Measurements from ENCODE around the gene DMAP1.

Gene DMAP1

DNA sequence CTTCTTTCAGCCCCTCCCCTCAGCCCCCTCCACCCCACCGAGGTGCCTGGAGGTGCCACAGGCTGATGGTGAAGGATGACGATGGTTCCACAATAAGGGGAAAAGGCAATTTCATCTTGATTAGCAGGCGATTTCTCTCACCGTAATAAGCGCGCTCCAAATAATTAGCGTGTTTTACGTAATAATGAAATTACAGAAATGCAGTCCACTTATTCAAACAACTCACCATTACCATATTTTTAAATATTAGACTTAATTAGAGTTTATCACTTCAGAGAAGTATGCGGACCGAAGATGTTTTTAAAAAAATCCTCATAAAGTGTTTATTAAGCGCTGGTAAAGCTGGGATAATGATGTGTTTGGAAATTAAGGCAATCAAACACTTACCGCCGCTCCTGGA is 14.9 kb downstream of the DMAP1 start:
- no peak for DNase-seq (ENCODE audit: low read depth)

DNA sequence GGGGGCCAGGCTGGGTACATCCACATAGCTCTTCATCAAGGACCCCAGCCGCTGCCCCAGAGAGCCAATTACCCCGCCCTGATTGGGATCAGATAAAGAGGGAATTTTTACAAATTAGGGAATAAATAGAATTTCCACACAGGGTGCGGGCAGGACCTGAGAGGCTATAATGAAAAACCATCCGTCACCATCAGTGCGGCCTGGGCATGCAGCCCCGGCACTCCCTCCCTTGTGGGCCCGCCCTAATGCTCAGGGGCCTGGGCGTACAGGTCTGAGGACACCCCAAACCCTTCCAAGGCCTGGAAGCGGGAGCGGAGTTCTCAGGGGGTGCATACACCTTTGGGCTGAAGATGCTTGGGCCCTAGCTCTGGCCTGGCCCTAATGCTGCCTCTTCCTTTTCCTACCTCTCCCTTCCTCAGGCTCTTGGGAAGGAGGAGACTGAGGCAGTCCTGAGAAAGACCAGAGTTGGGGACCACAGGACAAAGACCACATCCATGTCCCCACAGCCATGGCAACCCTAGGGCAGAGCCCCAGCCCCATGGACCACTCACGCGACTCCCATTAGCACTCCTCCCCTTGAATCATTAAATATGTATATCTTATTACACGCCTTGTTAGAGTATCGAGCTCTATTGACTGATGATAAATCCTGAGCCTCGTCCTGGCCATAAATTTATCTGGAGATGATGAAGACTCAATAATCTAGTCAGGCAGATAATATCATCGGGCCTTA is 16.3 kb downstream of the DMAP1 start:
- no peak for DNase-seq (ENCODE audit: low read depth)

DNA sequence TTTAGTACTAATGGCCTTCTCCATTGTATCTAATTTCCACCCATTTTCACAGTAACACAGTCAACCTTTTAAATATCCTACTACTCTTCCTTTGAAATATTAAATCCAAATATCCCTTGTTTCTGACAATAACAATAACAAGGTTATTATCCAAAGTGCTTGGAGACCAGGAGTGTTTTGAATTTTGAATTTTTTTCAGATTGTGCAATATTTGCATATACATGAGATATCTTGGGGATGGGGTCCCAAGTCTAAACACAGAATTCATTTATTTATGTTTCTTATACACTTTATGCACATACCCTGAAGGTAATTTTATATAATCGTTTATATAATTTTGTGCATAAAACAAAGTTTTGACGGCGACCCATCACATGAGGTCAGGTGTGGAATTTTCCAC is 17.5 kb downstream of the DMAP1 start:
- DNase-seq (ENCODE audit: low read depth) = no peak

DNA sequence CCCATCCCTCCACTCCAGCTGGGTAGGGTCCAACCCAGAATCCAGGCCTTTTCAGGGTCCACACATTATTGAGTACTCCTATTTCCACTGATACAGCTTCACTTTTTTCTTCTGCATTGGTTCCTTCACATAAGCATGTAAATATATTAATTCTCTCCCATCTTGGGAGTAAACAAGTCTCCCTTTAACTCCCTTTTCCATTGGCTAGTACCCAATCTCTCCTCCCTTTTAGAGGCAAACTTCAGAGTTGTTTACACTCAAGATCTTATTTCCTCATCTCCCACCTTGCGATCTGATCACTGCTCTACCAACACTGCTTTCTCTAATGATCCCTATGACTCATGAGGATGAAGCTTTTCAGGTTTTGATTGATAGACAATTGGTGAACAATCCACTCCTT is 20.3 kb downstream of the DMAP1 start:
- DNase-seq (ENCODE audit: low read depth) = no peak

DNA sequence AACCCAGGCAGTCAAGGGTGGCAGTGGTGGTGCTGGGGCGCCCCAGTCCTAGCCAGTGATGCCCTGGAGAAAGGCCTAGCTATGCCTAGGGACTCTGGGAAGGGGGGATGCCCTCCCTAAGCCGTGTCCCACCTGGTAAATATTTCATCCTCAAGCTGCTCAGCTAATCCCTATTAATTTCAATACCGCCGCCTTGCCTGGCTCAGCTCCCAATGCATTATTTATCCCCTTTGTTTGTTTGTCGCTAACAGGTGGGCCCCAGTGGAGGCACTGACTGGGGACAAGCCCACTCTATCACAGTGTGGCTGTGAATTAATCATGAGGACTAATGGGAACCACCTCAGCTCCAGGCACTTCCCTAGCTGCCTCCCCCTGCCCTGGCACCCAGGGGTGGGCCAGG is 22.5 kb downstream of the DMAP1 start:
- DNase-seq (ENCODE audit: low read depth) = no peak

DNA sequence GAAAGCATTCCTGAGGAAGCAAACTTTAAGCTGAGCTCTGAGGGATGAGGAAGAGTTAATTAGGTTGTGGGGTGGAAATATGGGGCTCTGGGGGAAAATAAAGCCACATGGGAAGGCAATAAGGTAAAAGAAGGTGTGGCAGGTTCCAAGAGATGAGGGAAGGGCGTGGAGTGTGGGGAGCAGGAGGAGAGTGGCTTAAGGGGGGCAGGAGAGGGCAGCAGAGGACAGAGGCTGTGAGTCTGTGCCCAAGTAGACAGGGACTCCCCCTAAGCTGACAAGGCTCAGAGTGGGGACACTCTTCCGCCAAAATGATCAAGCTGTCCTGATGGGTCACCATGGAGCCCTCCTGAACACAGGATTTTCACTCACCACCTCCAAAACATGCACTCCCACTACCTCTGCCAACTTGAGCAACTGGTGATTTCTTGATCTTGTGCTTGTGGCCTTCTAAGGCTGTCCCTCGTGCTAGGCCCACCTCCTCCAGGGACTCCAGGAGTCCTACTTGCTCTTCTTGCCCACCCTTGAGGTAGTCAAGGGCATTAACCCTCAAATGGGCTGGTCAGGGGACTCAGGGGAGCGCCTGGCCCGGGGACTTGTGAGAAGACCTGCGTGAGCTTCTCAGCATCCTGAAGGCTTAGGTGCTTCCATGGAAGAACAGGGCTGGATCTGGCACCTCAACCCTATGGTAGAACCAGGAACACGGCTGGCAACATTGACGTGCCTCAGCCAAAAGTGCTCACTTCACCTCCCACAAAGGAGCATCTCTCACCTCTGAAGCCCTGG is 23.4 kb downstream of the DMAP1 start:
- DNase-seq (ENCODE audit: low read depth) = no peak

DNA sequence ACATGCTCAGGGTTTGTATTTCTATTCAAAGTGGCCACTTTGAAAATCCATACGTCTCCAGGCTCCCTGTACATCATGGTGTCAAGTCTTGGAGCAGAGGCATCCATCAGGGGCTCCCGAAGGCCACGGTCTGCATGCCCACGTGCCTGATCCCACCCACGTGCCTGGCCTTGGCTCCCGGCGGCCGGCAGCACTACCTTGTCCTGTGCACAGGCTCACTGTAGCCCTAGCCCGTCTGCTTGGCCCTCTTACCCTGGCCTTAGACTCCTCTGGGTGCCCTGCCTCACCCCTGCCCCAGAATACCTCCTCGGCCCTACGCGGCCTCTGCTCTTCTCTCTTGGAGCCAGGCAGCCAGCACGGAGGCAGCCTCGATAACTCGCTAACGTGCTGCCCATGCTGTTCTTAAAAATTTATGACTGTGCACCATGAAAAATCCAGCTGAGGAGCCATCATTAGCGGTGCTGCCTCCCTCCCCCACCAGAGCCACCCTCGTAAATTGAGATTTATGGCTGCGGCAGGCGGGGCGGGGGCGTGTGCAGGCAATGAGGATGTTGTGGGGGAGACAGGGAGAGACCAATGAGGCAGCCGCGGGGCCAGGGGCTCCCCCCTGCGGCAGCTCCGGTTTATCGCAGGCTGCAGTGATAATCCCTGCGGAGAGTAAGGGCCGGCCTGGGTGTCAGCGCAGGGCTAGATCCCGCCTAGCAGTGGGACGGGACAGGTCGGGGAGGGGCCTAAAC is 24.6 kb downstream of the DMAP1 start:
- DNase-seq (ENCODE audit: low read depth) = peak; percentile 19

DNA sequence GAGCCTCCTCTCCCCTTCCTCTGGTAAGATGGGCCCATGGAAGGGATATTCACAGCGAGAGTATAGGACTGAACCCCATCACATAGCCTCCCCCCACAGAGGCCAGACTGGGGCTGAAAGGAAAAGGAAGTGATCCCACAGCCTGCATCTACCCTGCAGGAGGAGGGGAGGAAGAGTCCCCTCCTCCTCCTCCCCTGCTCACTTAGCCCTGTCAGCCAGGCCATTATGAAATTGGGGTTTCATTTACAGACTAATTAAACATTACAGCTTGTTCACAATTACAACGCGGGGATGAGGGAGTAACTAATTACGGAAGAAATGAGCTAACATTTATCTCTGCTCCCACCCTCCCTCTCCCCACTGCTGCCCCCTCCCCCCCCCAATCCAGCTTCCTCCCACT is 25.4 kb downstream of the DMAP1 start:
- DNase-seq (ENCODE audit: low read depth) = no peak

DNA sequence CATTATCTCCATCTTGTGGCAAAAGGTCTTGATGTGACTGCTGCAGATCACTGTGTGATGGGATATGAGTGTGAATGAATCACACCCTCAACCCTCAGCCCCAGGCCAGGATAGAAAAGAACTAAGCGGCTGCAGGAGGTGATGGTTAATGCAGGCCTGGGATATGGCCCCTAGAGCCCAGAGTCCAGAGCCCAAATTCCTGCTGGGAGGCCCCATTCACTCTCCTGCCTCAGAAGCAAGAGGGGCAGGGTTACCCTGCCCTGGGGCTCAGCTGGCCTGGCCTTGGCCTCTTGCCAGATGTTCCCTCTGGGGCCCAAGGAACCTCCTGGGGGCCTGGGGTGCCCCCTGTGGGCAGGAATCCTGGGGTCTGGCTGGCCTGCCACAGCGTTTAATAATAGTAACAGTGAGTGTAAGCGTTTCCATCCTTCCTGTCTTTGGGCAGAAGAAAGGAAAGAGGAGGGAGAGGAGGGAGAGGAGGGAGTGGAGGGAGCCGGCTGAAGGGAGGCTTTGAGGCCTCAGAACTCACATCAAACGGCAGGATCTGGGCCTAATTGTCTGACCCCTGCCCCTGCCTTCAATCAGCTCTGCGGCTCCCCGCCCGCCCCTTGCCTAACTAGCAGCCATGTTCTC is 26.2 kb downstream of the DMAP1 start:
- no peak for DNase-seq (ENCODE audit: low read depth)

DNA sequence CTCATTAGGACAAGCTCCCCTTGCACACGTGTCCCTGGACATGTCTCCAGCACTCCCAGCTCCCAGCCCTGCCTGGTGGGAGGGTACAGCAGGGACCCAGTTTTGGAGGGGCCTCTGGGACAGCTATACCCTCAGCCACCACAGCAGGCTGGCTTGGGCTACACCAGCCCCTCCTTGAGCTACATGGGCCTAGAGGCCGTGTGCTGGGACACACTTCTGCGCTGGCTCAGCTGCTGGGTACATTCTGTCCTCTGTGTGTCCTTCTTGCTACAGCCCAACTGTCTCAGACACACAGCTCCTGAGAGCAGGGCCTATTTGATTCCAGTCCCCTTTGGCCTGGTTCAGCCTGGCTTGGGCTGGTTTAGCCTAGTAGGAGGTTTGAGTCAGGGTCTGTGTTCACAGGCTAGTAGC is 26.7 kb downstream of the DMAP1 start:
- no peak for DNase-seq (ENCODE audit: low read depth)

DNA sequence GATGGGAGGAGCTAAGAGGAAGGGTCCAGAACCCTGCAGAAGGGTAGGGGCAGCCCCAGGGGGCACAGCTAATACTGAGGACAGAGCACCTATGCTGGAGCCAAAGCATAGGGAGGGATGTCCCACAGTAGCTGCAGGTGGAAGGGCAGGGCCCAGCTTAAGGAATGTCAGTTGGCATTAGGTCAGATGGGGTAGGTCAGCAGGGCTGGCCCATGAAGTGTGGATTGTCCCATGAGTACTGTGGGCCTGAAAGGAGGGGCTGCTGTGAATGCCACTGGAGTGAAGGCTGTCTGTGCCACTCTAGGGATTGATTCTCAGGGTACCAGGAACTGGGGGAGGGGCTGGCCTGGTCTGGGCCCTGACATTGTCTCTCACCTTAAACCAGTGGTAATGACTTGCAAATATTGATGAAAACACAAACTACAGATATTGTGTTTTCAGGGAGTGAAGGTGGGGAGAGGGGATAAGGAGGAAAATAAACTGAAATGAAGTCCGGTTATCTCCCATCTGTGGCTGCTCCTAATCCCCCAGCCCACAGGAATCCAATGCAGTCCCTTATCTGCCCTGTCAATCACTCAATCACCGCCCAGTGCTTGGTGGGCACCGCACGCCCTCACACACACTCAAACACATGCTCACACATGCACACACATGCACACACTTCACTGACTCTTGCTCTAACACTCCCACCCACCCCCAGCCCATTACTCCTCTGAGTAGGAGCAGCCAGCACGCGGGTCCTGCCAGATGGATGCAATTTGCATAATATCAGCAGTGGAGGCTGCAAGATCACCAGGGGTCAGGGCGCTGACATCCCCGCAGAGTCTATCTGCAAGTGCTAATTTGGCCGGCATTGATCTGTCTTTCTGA is 27.8 kb downstream of the DMAP1 start:
- no peak for DNase-seq (ENCODE audit: low read depth)

DNA sequence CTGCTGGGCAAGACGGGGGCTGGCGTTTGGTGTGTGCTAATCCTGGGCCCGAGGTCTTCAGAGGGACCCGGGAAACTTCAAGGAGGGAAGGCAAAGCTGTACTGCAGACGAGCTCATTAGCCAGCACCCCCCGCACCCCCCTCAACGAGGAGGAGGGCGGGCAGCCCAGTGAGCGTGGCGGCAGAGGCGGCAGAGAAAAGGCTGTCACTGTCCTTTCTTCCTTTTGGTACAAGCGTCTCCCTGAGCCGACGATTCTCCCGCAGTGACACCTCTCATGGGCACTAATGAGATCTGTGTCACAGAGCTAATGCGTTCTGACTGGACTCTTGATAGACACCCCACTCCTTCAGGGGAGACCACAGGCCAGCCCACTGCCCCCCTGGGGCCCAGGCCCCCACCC is 29.5 kb downstream of the DMAP1 start:
- DNase-seq (ENCODE audit: low read depth) = no peak

DNA sequence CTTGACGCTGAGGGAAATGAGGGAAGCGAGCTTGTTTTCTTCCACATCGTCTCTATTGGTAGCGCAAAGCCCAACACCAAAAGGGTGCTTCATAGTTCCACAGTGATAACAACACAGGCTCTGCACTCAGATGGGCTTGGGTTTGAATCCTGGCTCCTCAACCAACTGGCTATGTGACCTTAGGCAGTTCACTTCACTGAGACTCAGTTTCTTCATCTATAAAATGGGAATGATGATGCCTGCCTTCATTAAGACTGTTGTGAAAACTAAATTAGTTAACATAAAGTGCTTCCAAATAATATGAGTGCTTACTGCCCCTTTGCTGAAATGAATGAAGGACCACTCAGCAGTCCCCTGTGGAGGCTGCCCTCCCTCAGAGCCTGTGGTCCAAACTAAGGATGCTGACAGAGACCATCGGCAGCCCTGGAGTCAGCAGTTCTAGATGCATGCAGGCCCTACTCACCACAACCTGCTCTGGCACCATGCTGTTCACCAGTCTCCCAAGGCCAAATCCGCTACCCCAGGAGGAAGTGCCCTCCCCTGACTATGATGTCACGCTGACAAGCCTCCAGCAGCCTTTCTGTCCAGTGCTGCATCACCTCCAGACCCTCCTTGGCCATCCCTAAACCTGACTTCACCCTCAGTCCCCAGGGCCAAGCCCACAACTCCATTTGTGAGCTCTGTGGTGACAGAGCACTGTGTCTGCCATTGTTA is 30.7 kb downstream of the DMAP1 start:
- DNase-seq (ENCODE audit: low read depth) = no peak

DNA sequence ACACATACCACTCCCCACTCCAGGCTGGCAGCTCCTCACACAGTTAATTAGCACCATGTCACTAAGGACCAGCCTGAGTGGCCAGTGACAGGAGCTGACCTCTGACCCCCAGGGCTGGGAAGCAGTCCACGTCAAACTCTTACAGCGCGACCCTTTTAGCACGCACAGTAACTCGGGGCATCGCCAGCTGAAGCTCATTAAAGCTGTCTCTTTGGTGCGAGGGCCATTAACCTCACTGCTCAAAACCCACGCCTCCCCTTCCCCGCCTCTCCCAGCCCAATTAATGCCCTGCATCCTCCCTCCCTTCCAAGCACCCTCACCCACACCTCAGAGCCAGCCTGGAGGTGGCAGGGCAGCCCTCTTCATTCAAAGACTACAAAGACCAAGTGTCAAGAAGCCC is 31.7 kb downstream of the DMAP1 start:
- DNase-seq (ENCODE audit: low read depth) = no peak

DNA sequence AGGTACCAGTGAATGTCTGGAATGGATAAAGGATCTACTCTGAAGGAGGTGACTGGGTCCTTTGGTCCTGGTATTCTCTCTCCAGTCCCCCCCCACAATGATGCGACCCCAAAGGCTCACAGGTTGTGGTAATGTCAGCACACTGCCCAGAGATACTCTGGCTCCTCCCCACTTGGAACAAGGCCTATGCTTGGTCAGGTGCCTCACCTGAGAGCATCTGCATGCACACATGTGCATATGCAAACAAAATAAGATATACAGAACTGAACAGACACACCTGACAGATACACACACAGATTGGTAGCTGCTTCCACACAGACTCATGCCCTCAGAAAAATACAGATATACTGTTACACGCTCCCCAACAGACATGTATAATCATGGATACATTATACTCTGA is 33.5 kb downstream of the DMAP1 start:
- no peak for DNase-seq (ENCODE audit: low read depth)

DNA sequence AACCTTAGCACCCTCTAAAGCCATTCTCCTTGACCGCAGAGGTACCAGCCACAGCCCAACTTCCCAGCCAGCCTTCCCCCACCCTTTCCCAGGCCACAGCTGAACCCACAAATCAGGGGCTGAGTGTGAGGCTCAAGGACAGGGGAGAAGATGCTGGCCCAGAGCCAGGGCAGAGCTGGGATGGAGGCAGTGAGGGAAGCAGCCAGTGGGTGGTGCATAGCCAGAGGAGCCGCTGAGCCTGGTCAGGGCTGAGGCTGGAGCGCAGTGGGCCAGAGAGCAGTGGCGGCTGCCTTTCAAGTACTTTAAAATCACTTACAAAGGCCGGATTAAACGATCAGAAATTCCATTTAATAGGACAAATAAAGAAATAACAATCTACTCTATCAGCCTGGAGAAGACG is 36.3 kb downstream of the DMAP1 start:
- DNase-seq (ENCODE audit: low read depth) = no peak

DNA sequence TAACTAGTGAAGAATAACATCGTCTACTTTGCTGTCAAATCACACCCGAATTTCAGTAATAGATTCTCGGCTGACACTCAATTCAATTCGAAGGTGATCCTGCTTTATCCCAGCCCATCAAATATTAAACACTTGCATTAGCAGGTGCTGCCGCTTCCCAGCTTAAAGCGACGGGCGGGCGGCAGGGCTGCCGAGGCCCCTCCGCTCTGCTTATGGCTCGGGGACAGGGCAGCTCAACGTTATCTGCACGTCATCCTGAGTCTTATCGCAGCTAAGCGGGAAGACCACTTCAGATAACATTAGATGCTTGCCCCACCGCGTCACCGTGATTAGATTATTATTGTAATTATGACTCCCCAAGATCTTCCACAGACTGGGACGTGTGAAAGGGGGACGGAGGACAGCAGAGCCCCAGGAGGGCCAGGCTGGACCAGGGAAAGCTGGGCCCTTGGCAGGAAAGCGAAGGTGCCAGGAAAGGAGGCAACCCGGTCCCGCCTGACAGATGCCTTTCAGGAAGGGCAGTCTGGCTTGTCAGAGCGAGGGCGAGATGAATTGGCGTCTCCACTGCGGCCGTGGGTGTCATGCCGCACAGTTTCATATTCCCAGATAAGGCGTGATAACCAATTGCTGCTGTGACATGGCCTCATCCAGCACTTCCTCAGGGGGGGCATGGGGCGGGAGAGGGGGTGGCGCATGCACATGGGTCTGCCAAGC is 37.0 kb downstream of the DMAP1 start:
- DNase-seq (ENCODE audit: low read depth) = no peak

DNA sequence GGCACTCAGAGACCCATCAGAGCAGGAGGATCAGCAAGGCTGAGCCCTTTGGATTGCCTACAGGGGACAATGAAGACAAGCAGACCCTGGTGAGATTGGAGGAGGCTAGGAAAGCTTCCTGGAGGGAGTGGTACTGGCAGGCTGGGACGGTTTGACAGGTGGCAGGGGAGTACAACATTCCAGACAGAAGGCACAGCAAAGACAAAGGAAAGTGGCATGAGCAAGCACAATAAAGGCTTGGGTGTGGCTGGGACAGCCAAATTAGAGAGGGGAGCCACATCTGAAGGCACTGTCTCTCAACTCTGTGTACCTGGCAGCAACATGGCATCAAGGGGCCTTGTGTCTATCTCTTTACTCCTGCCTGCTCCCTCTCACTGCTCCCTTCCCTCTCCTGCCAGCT is 38.2 kb downstream of the DMAP1 start:
- DNase-seq (ENCODE audit: low read depth) = no peak

DNA sequence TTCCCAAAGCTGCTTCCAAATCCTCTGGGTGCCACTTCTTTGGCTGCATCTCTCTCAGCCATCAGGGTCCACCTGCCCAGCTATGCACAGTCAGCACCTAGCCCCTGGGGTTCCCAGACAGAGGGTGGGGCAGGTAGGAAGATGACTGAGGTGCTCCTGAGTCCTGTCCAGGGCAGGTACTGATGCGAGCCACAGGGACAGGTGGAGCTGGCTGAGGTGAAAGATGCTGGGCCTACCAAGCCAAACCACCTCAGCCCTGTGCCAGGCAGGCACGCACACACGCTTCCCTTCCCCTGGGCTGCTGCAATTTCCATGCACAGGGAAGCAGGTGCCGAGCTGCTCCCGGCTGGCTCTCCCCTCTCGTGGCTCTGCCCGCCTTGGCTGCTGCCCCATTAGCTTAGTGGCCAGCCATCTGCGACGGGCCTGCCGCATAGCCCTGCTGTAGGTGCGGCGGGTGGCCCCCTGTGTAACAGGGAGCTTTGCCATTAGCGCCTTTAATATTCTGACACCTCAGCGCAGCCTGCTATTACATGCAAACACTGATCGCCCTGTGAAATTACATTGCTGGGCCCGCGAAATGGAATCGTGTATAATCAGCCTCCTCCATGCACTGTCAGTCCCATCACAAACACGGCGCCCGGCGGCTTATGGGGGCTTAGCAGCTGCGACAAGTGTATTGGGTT is 38.9 kb downstream of the DMAP1 start:
- no peak for DNase-seq (ENCODE audit: low read depth)

All from stimulated activated CD8-positive, alpha-beta memory T cell treated with anti-CD3 and anti-CD28 coated beads, Interleukin-12 subunit alpha, Interleukin-12 subunit beta, amount 100 ng/mL, for 4 hours (primary cell).